NCI-H2227 (cell line): ENCODE data around the gene HSD11B1L.
"Not testable (repeated sequence)": the region's sequence is repeated elsewhere in the genome, so short reads cannot be mapped to it uniquely, and the experiment has no call there.

Experiments used
- DNase-seq: peaks from one replicate; lab custom pipeline; 2025; ENCODE audit not compliant: unreplicated experiment; lab: John Stamatoyannopoulos, UW

The HSD11B1L gene

GRCh38 chr19:5686647-5687359, 6.0 kb downstream of the HSD11B1L start:
- no peak for DNase-seq

- DNase-seq = no peak
These were observed 6.8 kb downstream of the HSD11B1L start for GRCh38 chr19:5687360-5688198.

DNA sequence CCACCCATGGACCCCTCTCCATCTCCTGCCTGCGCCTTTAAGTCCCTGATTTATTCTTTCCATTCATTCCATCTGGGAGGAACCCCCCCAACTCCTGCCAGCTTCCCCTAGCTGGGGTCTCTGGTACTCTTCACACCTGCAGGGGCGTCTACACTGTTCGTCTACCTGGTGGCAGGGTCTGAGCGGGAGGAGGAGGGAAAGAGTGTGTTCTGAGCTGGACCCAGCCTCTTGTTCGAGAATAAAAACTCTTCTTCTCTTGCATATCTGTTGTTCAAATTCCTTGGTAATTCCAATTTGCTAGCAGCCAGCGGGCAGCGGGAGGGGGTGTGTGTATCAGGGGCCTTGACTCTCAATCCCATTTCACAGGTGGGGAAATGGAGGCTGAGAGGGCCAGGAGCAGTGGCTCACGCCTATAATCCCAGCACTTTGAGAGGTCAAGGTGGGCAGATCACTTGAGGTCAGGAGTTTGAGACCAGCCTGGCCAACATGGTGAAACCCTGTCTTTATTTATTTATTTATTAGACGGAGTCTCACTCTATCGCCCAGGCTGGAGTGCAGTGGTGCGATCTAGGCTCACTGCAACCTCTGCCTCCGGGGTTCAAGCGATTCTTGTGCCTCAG, 7.5 kb downstream of the HSD11B1L start:
- not testable (repeated sequence) for DNase-seq

- peak; percentile 97 for DNase-seq
These were observed 9.5 kb downstream of the HSD11B1L start, which contains the start of gene RPL36 for GRCh38 chr19:5690125-5690954. Gene RPL36, plus strand, starts transcription at chr19:5690295. Its CDS starts 213 bp downstream, at chr19:5690508.

DNA sequence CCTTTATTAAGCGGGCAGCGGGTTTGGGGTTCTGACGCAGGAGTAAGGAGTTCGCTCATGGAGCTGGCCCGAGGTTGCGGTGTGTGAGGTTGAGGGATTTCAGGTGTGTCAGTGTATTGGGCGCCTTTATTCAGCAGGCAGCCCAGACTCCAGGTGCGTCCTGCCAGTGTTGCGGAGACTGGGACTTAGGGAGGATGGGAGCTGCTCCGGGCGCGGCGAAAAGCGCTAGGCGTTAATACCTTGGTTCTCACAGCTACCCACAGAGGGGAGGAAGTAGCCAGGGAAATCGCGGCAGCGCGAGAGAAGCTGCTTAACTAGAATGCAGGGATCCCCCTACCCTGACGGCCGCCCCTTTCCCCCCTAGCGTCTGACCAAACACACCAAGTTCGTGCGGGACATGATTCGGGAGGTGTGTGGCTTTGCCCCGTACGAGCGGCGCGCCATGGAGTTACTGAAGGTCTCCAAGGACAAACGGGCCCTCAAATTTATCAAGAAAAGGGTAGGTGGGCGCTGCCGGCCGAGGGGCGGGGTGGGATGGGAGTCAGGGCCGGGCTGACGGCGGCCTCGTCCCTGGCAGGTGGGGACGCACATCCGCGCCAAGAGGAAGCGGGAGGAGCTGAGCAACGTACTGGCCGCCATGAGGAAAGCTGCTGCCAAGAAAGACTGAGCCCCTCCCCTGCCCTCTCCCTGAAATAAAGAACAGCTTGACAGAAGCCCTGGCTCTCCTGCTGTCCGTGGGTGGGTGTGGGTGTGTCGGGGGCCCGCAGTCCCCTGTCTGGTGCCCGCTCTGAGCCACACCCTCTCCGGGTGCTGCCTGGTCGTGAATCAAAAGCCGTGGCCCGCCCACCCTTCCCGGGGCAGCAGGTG, 10.4 kb downstream of the HSD11B1L start:
- peak; percentile 54 for DNase-seq

DNA sequence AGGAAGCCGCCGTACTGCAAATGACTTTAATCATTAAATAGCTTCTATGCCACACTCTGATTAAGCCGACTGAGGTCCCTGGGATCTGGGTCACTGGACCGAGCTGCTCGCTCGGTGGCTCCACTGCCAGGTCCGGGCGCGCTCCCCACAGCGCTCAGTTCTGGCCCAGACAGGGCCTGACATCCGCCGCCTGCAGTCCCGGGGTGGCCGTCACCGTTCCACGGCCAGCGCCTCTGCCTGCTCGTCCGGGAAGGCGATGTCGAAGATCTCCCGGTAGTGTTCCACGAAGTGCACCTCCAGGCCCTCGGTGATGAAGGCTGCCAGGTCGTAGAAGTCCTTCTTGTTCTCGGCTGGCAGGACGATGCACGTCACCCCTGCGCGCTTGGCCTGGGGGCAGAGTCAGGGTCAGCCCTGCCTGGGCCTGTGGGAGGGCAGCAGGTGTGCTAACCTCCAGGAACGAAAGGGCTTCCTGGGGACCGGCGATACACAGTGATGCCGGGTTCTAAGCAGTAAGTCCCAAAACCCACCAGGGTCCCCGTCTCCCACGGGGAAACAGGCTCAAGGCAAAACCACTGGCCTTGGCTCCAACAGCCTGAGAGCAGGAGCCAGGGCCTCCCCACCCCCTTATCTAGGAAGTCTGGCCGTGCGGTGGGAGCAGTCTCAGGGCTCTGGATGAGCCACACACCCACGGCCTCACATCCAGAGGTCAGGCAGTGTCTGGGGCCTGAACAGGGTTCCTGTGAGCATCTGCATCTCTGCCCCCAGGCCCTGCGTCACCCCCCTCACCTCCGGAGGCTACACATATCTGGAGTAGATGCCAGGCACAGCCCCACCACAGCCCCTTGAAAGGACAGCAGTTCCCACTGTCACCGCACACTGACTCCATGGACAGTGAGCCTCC, 11.2 kb downstream of the HSD11B1L start:
- no peak for DNase-seq

DNA sequence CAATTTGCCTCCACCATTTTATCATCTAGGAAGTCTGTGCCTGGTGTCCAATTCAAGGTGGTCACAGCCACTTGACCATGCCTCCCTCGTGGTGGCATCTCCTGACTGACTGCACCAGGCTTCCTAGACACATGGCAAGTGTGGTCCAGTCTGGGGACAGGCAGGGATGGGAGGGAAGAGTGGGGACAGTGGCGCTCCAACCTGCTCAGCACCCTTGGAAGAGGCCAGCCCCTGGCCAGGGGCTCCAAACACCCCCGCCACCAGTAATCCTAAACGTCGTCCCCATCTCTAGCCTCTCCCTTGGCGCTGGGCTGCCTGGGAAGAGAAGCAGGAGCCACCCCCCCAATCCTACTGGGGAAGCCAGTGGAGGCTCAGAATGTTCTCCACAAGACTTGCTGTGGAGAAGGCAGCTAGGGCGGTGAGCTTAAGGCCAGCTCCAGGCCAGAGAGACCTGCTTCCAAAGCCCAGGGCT, 11.9 kb downstream of the HSD11B1L start:
- DNase-seq = no peak

DNA sequence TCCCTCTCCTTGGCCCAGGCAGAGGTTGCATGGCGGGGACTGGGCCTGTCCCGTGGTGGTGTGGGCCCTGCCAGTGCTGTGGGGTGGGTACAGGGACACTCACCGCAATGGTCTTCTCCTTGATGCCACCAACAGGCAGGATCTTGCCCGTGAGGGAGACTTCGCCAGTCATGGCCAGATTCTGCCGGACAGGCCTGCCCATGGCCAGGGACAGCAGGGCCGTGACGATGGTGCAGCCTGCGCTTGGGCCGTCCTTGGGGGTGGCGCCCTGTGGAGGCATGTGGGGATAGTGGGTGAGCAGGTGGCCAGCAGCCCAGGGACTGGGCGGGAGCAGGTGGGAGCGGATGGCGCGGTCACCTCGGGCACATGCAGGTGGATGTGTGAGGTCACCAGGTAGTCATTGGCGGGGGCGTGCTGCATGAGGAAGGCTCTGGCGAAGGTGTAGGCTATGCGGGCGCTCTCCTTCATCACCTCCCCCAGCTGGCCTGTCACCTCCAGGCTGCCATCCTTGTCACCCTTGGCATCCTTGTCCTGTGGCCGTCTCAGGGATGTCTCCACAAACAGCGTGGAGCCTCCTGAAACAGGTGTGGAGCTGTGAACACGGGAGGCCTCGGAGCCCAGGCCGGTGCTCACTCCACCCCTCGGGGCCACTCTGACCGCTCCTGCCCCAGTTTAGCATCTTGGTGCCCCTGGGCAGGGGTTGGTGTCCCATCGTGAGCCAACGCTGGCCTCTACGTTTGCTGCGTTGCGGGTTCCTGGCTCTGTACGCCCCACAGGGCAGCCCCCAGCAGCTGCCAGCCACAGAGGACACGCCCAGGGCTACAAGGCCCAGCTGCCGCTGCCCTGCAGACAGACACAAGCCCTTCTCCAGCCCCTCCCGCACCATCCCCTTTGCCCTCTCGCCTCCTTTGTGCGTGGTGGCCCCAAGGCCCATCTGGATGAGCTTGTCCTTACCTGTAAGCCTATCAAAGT, 12.7 kb downstream of the HSD11B1L start:
- DNase-seq = no peak

- DNase-seq = no peak
These were observed 13.5 kb downstream of the HSD11B1L start for GRCh38 chr19:5694167-5694955.

DNA sequence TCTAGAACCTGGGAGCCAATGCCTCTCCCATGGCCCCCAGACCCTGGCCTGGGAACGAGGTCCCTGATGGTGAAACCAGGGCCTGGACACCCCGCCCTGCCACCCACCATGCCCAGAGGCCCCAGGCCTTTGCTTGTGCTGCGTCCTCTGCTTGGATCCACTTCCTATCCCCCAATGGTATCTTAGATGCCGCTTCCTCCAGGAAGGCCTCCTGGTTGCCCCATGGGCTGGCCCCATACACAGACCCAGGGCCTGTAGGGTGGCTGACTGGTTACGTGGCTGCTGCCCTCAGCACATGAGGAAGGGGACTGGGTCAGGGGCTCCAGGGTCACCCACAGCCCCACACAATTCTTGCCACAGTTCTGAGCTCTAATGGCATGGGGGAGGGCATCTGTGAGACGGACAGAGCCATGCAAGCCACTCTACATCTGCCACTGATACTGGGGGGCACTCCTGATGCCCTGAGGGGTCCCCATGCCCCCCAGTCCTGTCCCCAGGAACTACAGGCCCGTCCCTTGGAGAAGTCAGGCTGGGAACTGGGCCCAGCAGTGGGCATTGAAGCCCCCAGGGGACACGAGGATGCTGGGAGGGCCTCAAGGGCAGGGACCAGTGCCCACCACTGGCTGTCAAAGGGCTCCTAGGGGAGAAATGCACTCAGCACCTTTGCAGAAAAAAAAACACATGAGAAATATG, 14.3 kb downstream of the HSD11B1L start:
- DNase-seq = no peak

GRCh38 chr19:5695649-5696195, 14.9 kb downstream of the HSD11B1L start:
- no peak for DNase-seq

- DNase-seq = no peak
These were observed 15.6 kb downstream of the HSD11B1L start for GRCh38 chr19:5696196-5697021.

DNA sequence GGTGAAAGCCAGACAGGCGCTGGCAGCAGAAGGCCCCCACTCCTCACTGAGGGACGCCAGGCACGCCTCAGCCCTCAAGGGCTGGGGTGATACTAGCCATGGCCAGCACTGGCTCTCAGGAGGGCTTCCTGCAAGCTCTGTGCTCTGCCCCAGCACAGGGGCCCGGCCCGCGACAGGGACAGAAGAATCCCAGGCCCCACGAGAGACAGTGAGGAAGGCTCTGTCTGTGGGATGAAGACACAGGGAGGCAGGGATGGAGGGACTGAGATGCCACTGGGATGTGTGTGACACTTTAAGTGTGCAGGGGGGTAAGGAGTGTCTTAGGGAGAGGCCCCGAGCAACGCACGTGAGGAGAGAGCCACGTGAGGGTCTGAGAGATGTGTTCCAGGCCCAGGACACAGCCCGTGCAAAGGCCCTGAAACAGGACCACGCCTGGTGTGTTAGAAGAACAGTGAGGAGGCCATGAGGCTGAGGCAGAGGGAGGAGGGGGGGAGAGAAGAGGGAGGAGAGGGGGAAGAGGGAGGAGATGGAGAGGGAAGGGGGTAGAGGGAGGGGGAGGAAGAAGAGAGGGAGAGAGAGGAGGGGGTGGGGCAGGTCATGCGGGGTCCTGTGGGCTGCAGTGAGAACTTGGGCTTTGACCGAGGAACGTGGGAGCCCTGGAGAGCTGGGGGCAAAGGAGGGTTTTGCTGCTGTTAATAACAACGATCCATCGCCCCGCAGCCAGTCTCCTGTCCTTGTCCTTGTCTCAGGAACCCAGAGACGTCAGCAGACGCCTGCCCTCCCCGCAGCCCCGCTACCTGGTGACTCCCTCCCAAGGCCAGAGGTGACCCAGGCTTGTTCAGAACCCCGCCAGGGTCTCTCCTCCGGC, 16.4 kb downstream of the HSD11B1L start:
- DNase-seq = no peak
